Activated T-helper 2 cell treated with anti-CD3 and anti-CD28 coated beads, Interferon-gamma antibody, Interleukin-2, Interleukin-4, amounts not matched to agents 10 μg/mL and 5 μg/mL and 100 μg/mL, durations not matched to agents 14 hours and 24 hours and 36 hours (primary cell): ENCODE measurements around the gene ZNF385B. TPM values are rescaled to one million over a fixed set of nuclear protein-coding genes. Genes with fewer than 3 reads are reported as not detected.
"Not testable (repeated sequence)": the region's sequence is repeated elsewhere in the genome, so short reads cannot be mapped to it uniquely, and the experiment has no call there.

Source experiments
- DNase-seq: peaks from one replicate; pipeline ENCODE4 v3.0.0; 2021; ENCODE audit warnings: low spot score
- H3K27ac Mint-ChIP-seq: one replicate; pipeline ENCODE4 v1.8.0; 2021; ENCODE audit warnings: mixed read lengths
- H3K27me3 Mint-ChIP-seq: one replicate; pipeline ENCODE4 v1.8.0; 2021; ENCODE audit warnings: low read depth, mixed read lengths
- H3K36me3 Mint-ChIP-seq: one replicate; pipeline ENCODE4 v1.8.0; 2021; ENCODE audit warnings: low read depth, mixed read lengths
- H3K4me1 Mint-ChIP-seq: one replicate; pipeline ENCODE4 v1.8.0; 2021; ENCODE audit warnings: low read depth, mixed read lengths
- H3K4me3 Mint-ChIP-seq: one replicate; pipeline ENCODE4 v1.8.0; 2021; ENCODE audit warnings: low read depth, mild to moderate bottlenecking, moderate library complexity, mixed read lengths
- H3K9me3 Mint-ChIP-seq: one replicate; pipeline ENCODE4 v1.8.0; 2021; ENCODE audit warnings: mixed read lengths
- intact Hi-C: fragments of 100-400 bp; cut with micrococcal nuclease; formaldehyde crosslinking; loops from one replicate; pipeline ENCODE4 v1.15.1; 2023
- total RNA-seq: library from RNA; stranded (reverse); gene quantifications from 2 replicates; pipeline ENCODE4 v1.2.3, GENCODE V29; 2022

The ZNF385B gene
- total RNA-seq, 1 donor from 2014 or later, result not detected

DNA sequence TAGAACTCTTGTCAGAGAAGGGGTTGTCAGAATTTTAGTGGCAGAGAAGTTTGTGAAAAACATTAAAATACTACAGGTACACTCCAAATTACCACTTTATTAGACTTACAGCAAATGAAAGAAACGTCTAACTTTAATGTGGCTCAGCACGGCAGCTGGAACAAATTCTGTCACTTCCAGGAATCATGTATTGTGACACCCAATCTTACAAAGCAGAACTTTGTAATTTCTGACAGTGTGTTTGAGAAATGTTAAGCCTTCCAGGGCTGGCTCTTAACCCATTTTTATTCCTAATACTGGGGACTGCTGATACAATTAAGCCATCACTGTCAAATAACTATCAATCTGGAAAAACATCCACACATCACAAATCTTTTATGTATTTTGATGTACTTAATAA lies 216.4 kb downstream of the ZNF385B start:
- H3K4me3 Mint-ChIP-seq, result no peak overlapping the region
- no peaks in the 10 kb centered on the region for H3K4me1 Mint-ChIP-seq

DNA sequence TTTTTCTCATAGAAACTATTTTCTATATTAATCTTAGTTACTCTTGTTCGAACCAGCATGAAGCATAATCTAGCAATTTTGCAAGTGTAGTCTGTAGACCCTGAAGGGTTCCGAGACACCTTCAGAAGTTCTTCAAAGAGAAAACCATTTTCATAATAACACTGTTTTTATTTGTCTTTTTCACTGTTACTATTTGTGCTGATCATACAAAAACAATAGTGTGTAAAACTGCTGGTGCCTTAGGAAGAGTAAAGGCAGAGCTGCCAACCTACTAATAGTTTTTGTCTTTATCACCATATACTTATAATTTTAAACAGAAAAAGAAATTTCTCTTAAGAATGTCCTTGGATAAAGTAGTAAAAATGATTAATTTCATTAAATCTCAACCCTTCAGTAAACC lies 218.9 kb downstream of the ZNF385B start:
- Mint-ChIP-seq H3K4me3 (no peak overlapping the region), H3K27ac (no peak overlapping the region), H3K36me3 (no peaks in the 10 kb centered on the region), H3K27me3 (no peaks in the 10 kb centered on the region), H3K4me1 (no peaks in the 10 kb centered on the region), H3K9me3 (no peaks in the 10 kb centered on the region)
- no peak for DNase-seq
- intact Hi-C loops, result no loop called here

More for the DNA sequence above, 216.4 kb downstream of the ZNF385B start:
- Mint-ChIP-seq H3K9me3 (no peaks in the 10 kb centered on the region), H3K36me3 (no peaks in the 10 kb centered on the region), H3K27me3 (no peaks in the 10 kb centered on the region), H3K27ac (no peak overlapping the region)
- DNase-seq, result no peak
- intact Hi-C loops, result no loop called here

DNA sequence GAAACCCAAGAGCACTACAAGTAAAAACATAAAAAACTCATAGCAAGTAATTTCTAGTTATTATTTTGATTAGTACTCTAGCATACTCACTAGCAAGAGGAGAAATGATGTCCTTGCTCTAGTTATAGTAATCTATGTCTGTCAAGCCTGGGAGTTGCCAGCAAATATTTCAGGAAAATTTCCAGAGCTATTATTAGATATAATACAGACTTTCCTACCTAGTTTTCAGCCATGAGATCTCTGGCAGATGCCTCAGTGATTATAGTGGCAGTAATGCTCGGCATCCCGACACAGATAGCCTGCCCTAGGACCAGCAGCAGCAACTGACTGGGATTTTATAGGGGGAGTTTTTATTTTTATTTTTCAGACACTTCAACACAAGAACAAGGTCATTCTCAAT lies 224.4 kb downstream of the ZNF385B start:
- DNase-seq, result no peak
- intact Hi-C loops, result no loop called here
- no peak overlapping the region for H3K4me3 Mint-ChIP-seq
- no peaks in the 10 kb centered on the region for H3K9me3 Mint-ChIP-seq
- H3K27ac Mint-ChIP-seq, result no peak overlapping the region
- H3K4me1 Mint-ChIP-seq, result no peaks in the 10 kb centered on the region
- no peaks in the 10 kb centered on the region for H3K36me3 Mint-ChIP-seq
- no peaks in the 10 kb centered on the region for H3K27me3 Mint-ChIP-seq

DNA sequence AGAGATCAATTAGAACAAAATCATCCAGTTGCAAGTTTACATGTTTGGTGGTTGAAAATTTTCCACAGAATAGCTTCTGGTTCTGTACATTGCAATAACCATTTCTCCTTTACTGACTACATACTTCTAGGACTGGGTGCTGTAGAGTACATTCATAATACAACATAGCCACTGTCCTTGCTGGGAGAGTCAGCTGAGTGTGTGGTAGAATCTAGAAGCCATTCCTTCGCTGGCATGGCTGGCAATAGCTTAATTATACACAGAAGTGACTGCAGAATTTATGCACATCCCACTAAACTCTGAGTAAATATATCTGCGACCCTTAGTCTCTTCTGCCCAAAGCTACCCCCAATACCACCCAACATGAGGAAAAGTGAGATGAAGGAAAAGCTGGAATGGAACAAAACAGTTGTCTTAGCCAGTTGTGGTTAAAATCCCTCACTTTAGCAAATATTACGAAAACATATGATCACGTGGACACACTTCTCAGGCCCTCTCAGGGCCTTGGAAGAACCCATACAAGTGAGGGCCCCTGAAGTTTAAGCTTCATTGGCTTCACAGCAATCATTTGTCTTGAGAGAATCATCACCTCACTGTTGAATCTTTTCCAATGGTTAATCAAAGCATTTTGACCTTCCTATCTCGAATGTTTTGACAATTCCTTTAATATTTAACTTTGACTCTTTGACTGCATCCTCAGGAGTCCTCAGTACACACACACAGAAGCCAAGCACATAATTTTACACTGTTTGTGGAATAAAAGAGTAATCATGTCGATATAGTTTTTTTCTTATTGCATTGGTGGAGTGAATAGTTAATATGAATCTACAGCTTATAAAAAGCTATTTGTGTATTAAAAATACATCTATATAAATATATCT lies 225.1 kb downstream of the ZNF385B start:
- Mint-ChIP-seq H3K4me1 (no peaks in the 10 kb centered on the region), H3K4me3 (no peak overlapping the region), H3K9me3 (no peaks in the 10 kb centered on the region)

DNA sequence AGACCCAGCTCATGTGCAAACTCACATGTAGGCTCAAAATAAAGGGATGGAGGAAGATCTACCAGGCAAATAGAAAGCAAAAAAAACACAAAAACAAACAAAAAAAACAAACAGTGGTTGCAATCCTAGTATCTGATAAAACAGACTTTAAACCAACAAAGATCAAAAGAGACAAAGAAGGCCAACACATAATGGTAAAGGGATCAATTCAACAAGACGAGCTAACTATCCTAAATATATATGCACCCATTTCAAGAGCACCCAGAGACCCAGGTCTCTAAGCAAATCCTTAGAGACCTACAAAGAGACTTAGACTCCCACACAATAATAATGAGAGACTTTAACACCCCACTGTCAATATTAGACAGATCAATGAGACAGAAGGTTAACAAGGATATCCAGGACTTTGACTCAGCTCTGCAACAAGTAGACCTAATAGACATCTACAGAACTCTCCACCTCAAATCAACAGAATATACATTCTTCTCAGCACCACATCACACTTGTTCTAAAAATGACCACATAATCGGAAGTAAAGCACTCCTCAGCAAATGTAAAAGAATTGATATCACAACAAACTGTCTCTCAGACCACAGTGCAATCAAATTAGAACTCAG lies 229.5 kb downstream of the ZNF385B start:
- H3K9me3 Mint-ChIP-seq, H3K27ac Mint-ChIP-seq, H3K36me3 Mint-ChIP-seq, H3K4me3 Mint-ChIP-seq, H3K4me1 Mint-ChIP-seq, H3K27me3 Mint-ChIP-seq, intact Hi-C loops, DNase-seq: not testable (repeated sequence)

More for the DNA sequence above, 225.1 kb downstream of the ZNF385B start:
- DNase-seq, result no peak
- H3K27ac Mint-ChIP-seq, result no peak overlapping the region
- intact Hi-C loops, result no loop called here
- H3K27me3 Mint-ChIP-seq, result no peaks in the 10 kb centered on the region
- no peaks in the 10 kb centered on the region for H3K36me3 Mint-ChIP-seq

DNA sequence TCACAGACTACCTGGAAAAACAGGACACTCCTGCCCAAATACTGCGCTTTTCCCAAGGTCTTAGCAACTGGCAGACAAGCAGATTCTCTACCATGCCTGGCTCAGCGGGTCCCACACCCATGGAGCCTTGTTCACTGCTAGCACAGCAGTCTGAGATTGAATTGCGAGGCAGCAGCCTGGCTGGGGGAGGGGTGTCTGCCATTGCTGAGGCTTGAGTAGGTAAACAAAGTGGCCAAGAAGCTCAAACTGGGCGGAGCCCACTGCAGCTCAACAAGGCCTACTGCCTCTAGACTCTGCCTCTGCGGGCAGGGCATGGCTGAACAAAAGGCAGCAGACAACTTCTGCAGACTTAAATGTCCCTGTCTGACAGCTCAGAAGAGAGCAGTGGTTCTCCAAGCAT lies 231.6 kb downstream of the ZNF385B start:
- H3K4me1 Mint-ChIP-seq, H3K9me3 Mint-ChIP-seq, H3K27ac Mint-ChIP-seq, H3K4me3 Mint-ChIP-seq, H3K27me3 Mint-ChIP-seq, H3K36me3 Mint-ChIP-seq, DNase-seq, intact Hi-C loops: not testable (repeated sequence)

DNA sequence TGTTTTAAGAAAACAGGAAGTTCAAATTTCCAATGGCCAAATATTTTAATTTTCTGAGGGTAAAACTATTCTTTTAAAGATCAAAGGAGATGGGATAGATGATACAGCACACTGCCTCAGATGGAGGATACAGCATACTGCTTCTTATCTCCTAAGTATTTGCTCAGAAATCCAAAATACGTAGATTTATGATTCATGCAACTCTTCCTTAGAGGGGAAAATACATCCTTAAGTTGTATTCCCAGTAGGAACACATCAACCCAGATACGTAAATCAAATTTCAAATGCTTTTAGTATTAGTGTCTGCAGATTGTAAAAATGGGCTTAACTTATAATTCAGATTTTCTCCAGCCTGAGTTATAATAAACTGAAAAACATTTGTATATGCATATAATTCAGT lies 235.2 kb downstream of the ZNF385B start:
- H3K4me3 Mint-ChIP-seq, result no peak overlapping the region
- intact Hi-C loops, result no loop called here
- H3K4me1 Mint-ChIP-seq, result no peaks in the 10 kb centered on the region
- H3K27me3 Mint-ChIP-seq, result no peaks in the 10 kb centered on the region
- H3K27ac Mint-ChIP-seq, result no peak overlapping the region
- no peaks in the 10 kb centered on the region for H3K9me3 Mint-ChIP-seq
- DNase-seq, result no peak
- H3K36me3 Mint-ChIP-seq, result no peaks in the 10 kb centered on the region

DNA sequence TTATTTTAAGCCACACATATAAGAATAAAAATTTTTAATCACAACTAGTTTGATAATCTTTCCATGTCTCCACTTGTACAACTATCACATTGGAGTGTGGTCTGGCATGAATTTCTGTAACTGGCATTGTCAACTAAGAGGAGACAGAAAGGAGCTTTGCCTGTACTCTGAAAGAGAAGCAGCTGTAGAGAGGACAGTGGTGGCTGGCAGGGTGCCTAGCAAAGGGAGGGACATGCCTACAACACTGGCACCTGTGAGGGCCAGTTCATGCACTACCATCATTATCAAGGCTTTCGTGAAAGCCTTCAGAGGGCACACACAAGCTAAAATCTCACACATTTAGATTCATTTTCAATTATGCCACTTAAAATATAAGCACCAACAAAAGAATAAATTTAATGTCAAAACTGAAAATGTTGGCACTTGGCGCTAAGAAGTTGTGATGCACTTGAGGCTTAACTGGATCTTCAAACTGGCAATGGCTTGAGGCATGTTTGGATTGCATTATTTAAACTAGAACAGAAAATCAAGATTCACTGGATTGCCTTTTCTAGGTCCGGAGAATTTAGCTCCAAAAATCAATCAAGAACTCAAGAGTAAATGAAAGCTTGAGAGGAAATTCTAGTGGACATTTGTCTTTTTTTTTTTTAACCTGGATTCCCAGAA lies 238.6 kb downstream of the ZNF385B start:
- Mint-ChIP-seq H3K27me3 (no peaks in the 10 kb centered on the region), H3K9me3 (no peaks in the 10 kb centered on the region), H3K4me3 (no peak overlapping the region), H3K36me3 (no peaks in the 10 kb centered on the region), H3K4me1 (no peaks in the 10 kb centered on the region), H3K27ac (no peak overlapping the region)
- intact Hi-C loops, result no loop called here
- no peak for DNase-seq

GRCh38 chr2:179622112-179622511 lies 239.3 kb downstream of the ZNF385B start:
- Mint-ChIP-seq H3K9me3 (no peaks in the 10 kb centered on the region), H3K4me1 (no peaks in the 10 kb centered on the region), H3K27ac (no peak overlapping the region), H3K27me3 (no peaks in the 10 kb centered on the region), H3K36me3 (no peaks in the 10 kb centered on the region), H3K4me3 (no peak overlapping the region)
- DNase-seq, result no peak
- intact Hi-C loops, result no loop called here

- no peak overlapping the region for H3K27ac Mint-ChIP-seq
- H3K4me1 Mint-ChIP-seq, result no peaks in the 10 kb centered on the region
- no peak overlapping the region for H3K4me3 Mint-ChIP-seq
- intact Hi-C loops, result no loop called here
- H3K27me3 Mint-ChIP-seq, result no peaks in the 10 kb centered on the region
- no peaks in the 10 kb centered on the region for H3K9me3 Mint-ChIP-seq
- H3K36me3 Mint-ChIP-seq, result no peaks in the 10 kb centered on the region
- no peak for DNase-seq
Measured at GRCh38 chr2:179619947-179620467, 241.4 kb downstream of the ZNF385B start.

DNA sequence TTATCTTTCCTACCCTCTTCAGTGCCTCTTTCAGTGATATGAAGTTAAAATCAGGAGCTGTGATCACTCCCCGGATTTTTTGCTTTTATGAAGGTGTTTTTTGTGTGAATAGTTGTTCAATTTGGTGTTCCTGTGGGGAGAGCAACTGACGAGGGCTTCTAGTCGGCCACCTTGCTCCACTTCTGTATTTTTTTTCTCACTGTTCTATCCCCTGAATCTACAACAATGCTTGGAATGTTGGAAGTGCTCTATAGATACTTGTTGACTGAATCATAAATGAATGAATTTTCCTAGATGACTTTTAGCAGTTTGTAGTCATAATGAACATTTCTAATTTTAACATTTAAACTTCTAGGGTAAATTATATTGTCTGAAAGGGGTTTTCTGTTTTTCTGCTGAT lies 247.3 kb downstream of the ZNF385B start:
- Mint-ChIP-seq H3K36me3 (no peaks in the 10 kb centered on the region), H3K4me1 (no peaks in the 10 kb centered on the region), H3K27ac (no peak overlapping the region), H3K27me3 (no peaks in the 10 kb centered on the region), H3K4me3 (no peak overlapping the region), H3K9me3 (no peaks in the 10 kb centered on the region)
- DNase-seq, result no peak
- intact Hi-C loops, result no loop called here

DNA sequence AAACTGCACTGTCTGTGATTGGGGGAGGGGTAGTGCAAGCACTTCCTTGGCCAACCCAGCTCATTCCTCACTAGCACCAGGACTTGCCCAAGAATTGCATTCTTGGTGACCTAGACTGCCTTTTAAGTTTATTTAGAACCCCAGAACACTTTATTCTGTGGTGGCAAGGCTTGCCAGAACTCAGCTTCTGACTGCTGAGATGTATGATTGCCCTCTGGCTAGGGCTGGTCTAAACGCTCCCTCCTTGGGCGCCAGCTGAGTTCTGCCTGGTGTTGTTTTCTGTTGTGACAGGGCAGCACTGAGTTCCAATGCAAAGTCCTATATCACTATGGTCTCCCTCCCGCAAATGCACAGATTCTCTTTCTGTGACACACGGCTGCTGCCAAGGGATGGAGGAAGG lies 247.7 kb downstream of the ZNF385B start:
- no peak overlapping the region for H3K27ac Mint-ChIP-seq
- intact Hi-C loops, result no loop called here
- H3K27me3 Mint-ChIP-seq, result no peaks in the 10 kb centered on the region
- no peak for DNase-seq
- H3K36me3 Mint-ChIP-seq, result no peaks in the 10 kb centered on the region
- H3K4me3 Mint-ChIP-seq, result no peak overlapping the region
- H3K4me1 Mint-ChIP-seq, result no peaks in the 10 kb centered on the region
- no peaks in the 10 kb centered on the region for H3K9me3 Mint-ChIP-seq

DNA sequence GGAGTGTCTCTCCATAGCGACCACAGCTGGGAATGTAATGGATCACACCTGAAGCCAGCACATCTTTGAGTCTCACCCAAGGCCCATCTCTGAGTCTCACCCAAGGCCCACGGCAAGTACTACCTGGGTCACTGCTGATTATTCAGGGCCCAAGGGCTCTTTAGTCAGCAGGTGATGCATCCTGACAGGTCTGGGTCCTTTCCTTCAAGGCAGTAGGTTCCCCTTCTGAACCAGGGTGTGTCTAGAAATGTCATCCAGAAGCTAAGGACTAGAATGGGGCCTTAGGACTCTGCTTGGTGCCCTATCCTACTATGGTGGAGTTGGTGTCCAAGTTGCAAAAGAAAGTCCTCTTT lies 248.1 kb downstream of the ZNF385B start:
- no peaks in the 10 kb centered on the region for H3K9me3 Mint-ChIP-seq
- H3K36me3 Mint-ChIP-seq, result no peaks in the 10 kb centered on the region
- DNase-seq, result no peak
- no peak overlapping the region for H3K4me3 Mint-ChIP-seq
- intact Hi-C loops, result no loop called here
- no peaks in the 10 kb centered on the region for H3K4me1 Mint-ChIP-seq
- H3K27me3 Mint-ChIP-seq, result no peaks in the 10 kb centered on the region
- H3K27ac Mint-ChIP-seq, result no peak overlapping the region
